Esophagus (tissue), 2 donors: ENCODE data around the gene KIAA1143. TPM values are rescaled to one million over a fixed set of nuclear protein-coding genes. Genes with fewer than 3 reads are reported as not detected.

ENCODE experiments used
- H3K27ac ChIP-seq, 2 donors: one replicate each; pipeline ENCODE4 v1.5.1; 2013; ENCODE audit warnings: low read depth in 2 of 2, mild to moderate bottlenecking in 2 of 2, inconsistent platforms in 1 of 2, low read length in 1 of 2, moderate library complexity in 1 of 2
- H3K27me3 ChIP-seq, 2 donors: one replicate each; pipeline ENCODE4 v1.6.1; 2013; ENCODE audit warnings: low read length in 2 of 2, control low read depth in 1 of 2, mild to moderate bottlenecking in 1 of 2; ENCODE audit not compliant: insufficient read depth in 2 of 2, control insufficient read depth in 1 of 2
- H3K36me3 ChIP-seq, 2 donors: one replicate each; pipeline ENCODE4 v1.6.1; 2013; ENCODE audit warnings: low read length in 1 of 2; ENCODE audit not compliant: control insufficient read depth in 2 of 2, insufficient read depth in 2 of 2
- H3K4me1 ChIP-seq, 2 donors: one replicate each; pipeline ENCODE4 v1.6.1; 2013; ENCODE audit warnings: low read length in 1 of 2; ENCODE audit not compliant: control insufficient read depth in 2 of 2, insufficient read depth in 2 of 2
- H3K4me3 ChIP-seq, 2 donors: one replicate each; pipeline ENCODE4 v1.5.1; 2013; ENCODE audit warnings: low read length in 2 of 2, mild to moderate bottlenecking in 2 of 2, low read depth in 1 of 2, moderate library complexity in 1 of 2
- H3K9me3 ChIP-seq, 2 donors: one replicate each; pipeline ENCODE4 v1.6.1; 2013; ENCODE audit warnings: mild to moderate bottlenecking in 2 of 2, low read depth in 1 of 2, low read length in 1 of 2, moderate library complexity in 1 of 2; ENCODE audit not compliant: control insufficient read depth in 2 of 2, insufficient read depth in 1 of 2
- WGBS, 2 donors: extraction: QIAGEN DNeasy Blood & Tissue Kit; methylation state at CpG; one replicate each; pipeline ENCODE4 v1.1.7; 2013; 5-methylcytosine and 5-hydroxymethylcytosine counted together
- polyA plus RNA-seq, 2 donors: library from polyadenylated mRNA; stranded (reverse); fragments of 200-250 nt; gene quantifications; one replicate each; pipeline ENCODE4 v1.2.3, GENCODE V29; 2013
- donor health status: healthy with polysubstance abuse.
- donor health status: Bipolar disorder and iron deficiency.

The KIAA1143 gene
- 1 to 10 TPM; 6.3 to 7.0 TPM for polyA plus RNA-seq

DNA sequence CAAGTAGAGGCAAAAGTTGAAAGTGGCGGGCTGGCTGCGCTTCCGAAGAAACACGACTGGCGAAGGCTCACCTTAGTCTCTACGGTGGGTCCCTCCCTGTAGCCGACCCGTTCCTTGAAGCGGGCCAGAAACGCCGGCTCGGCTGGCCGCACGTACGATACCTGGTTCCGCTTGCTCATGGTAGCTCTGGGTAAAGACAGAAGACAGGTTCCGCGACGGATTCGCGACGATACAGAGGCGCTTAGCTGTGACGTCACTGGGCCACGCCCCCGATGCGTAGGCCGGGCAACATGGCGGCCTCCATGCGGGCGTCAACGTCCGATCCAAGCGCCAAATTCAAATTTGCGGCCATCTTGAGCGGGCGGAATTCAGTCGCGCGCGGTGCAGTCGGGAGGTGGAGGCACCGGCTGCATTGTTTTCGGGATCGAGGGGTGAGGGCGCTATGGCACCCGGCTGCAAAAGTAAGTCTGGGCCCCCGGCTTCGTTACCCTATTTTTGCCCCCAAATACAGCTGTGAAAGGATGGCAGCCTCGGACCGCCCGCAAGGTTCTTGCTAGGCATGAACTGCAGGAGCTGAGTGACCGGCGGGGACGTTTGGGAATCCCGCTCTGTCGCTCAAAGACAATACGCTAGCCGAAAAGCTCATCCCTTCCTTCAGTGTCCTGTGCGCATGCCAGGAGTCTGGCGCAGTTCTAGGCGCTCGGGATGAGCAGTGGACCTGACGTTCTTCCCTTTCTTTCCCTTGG, at the start of gene KIAA1143, which contains the start of gene KIF15:
Gene KIAA1143 (minus strand): TSS at position 196 of the 746 bp plus-strand sequence. CDS start 17 bp downstream, at position 179.
Gene KIF15 (plus strand): TSS at position 371 of the 746 bp plus-strand sequence. CDS start 72 bp downstream, at position 443.
- no peaks in the 10 kb centered on the region for H3K36me3 ChIP-seq
- WGBS, 2 donors, result 0 to 1% methylated on average over 64 of the region's 64 CpGs
- peak within 1 kb of the TSS; percentile 60 to 92 for H3K4me3 ChIP-seq
- peak within 1 kb of the TSS; percentile 18 to 77 for H3K27ac ChIP-seq
- H3K4me1 ChIP-seq, result no peaks in the 10 kb centered on the region
- peaks cover 0 to 2% of the 10 kb centered on the region in 2 donors for H3K9me3 ChIP-seq
- no peaks in the 10 kb centered on the region for H3K27me3 ChIP-seq

DNA sequence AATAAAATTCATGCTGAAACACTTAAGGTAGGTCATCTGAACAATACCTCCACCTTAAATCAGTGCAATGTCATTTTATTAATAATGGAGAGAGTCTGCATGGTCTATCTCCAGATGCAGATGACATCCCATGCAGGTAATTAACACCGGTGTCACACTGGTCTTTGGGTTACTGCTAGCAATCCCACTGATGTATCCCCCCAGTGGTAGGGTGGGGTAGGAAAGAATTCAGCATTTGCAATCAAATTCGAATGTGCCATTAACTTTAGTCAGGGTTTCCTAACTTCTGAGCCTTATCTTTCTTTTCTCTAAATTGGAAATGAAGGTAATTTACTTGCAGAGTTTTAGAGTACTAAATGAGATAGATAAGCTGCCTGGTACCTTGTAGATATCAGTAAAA, 44.5 kb upstream of the KIAA1143 start:
- 93 to 96% methylated on average over 2 of the region's 2 CpGs for WGBS, 2 donors
- Histone ChIP-seq H3K27me3 (no peaks in the 10 kb centered on the region), H3K4me3 (no peak overlapping the region), H3K4me1 (no peaks in the 10 kb centered on the region), H3K27ac (no peak overlapping the region), H3K9me3 (no peaks in the 10 kb centered on the region), H3K36me3 (no peaks in the 10 kb centered on the region)

DNA sequence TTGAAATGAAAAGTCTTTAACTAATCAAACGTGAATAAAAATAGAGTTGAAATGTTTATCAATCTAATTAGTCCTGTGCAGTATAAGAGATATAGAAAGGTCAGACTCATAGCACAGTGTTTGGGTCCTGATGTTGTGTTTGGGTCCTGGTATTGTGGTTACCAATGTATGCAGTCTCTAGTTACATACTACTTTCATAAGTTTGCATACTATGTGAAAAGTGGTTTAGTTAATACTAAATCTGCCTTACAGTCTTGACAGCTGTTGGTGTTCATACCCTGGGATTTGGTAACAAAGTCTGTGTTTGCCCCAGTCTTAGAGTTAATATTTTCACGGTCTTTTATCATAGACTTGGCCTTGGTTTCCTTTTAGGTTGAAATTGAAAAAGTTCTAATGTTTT, 41.9 kb upstream of the KIAA1143 start:
- Histone ChIP-seq H3K4me3 (no peak overlapping the region), H3K4me1 (no peaks in the 10 kb centered on the region), H3K36me3 (no peaks in the 10 kb centered on the region), H3K9me3 (no peaks in the 10 kb centered on the region), H3K27ac (no peak overlapping the region), H3K27me3 (no peaks in the 10 kb centered on the region)
- WGBS, 2 donors, result 86 to 94% methylated on average over 2 of the region's 2 CpGs

- H3K9me3 ChIP-seq, result no peaks in the 10 kb centered on the region
- H3K4me3 ChIP-seq, result no peak overlapping the region
- H3K4me1 ChIP-seq, result no peaks in the 10 kb centered on the region
- H3K27me3 ChIP-seq, result no peaks in the 10 kb centered on the region
- WGBS, 2 donors, result 74 to 84% methylated on average over 2 of the region's 2 CpGs
- H3K36me3 ChIP-seq, result no peaks in the 10 kb centered on the region
- no peak overlapping the region for H3K27ac ChIP-seq
Observed at GRCh38 chr3:44802011-44802410, 40.6 kb upstream of the KIAA1143 start.

DNA sequence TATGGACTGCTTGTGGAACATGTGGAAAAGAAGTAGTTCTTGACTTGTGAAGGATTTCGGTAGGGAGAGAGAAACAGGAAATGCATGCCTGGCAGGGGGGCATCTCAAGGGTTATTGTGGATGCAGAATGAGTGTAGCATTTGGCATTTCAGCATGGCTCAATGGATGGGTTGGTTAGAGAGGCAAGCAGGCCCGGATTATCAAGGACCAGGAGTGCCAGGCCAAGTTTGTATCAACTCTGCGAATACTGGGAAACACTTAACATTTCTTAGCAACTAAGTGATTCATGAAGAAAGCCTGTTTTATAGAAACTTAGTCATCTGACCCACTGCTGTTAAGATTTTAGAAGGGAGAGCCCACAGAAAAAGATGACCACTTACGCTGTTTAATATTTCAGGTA, 33.8 kb upstream of the KIAA1143 start:
- no peak overlapping the region for H3K4me3 ChIP-seq
- H3K9me3 ChIP-seq, result no peaks in the 10 kb centered on the region
- H3K27ac ChIP-seq, result no peak overlapping the region
- 94 to 96% methylated on average over 4 of the region's 4 CpGs for WGBS, 2 donors
- no peaks in the 10 kb centered on the region for H3K27me3 ChIP-seq
- no peaks in the 10 kb centered on the region for H3K4me1 ChIP-seq
- H3K36me3 ChIP-seq, result no peaks in the 10 kb centered on the region

GRCh38 chr3:44782891-44783290, 21.5 kb upstream of the KIAA1143 start:
- H3K27me3 ChIP-seq, result no peaks in the 10 kb centered on the region
- H3K27ac ChIP-seq, result no peak overlapping the region
- H3K4me1 ChIP-seq, result no peaks in the 10 kb centered on the region
- no peak overlapping the region for H3K4me3 ChIP-seq
- WGBS, 2 donors, result 95 to 96% methylated on average over 4 of the region's 4 CpGs
- H3K36me3 ChIP-seq, result peaks cover 0 to 2% of the 10 kb centered on the region in 2 donors
- no peaks in the 10 kb centered on the region for H3K9me3 ChIP-seq

DNA sequence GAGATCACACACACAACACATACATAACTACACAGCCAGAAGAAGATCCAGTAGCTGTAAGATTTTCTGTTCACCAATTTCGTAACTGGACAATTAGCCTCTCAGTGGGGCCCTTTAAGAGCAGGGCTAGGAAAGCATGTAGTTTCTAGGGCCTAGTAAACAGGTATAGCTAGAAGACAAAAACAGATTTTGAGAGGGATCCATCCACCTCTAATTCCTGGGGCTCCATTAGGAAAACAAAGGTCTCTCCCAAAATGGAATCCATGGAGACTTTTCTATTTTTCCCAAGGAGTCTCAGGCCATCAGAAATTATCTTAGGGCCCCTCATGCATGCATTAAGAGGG, 10.7 kb upstream of the KIAA1143 start:
- no peak overlapping the region for H3K27ac ChIP-seq
- no peaks in the 10 kb centered on the region for H3K27me3 ChIP-seq
- H3K4me3 ChIP-seq, result no peak overlapping the region
- no peaks in the 10 kb centered on the region for H3K4me1 ChIP-seq
- no peaks in the 10 kb centered on the region for H3K36me3 ChIP-seq
- H3K9me3 ChIP-seq, result peaks cover 0 to 5% of the 10 kb centered on the region in 2 donors
- WGBS, 2 donors, result 95 to 96% methylated on average over 1 of the region's 1 CpG

DNA sequence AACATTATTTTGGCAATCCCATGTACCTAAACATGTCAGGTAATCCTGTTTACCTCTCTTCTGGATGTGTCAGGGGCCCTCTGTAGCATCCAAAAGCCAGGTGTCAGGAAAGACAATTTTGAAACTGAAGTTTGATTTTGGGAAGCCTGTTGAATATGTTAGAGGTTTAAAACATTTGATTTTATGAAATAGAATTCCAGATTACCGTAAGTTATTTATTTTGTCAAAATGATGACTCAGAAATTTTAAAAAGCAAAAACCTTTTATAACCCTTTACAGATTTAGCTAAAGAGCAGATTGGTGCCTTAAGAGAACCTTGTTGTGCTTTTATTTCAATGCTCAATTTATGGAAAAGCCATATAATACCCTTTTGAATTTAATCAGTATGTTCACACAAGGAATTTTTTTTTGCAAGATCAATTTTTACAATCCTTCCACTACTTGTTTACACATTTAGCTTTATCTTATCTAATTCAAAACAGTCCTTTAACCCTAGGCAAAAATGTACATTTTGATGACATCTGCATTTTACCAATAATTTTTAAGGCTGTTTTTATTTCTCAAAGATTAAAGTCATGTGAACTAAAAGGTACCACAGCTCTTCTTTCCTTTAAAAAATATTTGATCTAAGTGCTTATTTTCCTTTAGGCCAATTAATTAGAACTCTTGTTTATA, 10.1 kb upstream of the KIAA1143 start:
- no peaks in the 10 kb centered on the region for H3K36me3 ChIP-seq
- H3K27me3 ChIP-seq, result no peaks in the 10 kb centered on the region
- H3K4me1 ChIP-seq, result no peaks in the 10 kb centered on the region
- H3K27ac ChIP-seq, result no peak overlapping the region
- H3K4me3 ChIP-seq, result no peak overlapping the region
- H3K9me3 ChIP-seq, result peaks cover 0 to 5% of the 10 kb centered on the region in 2 donors
- 94 to 98% methylated on average over 1 of the region's 1 CpG for WGBS, 2 donors

DNA sequence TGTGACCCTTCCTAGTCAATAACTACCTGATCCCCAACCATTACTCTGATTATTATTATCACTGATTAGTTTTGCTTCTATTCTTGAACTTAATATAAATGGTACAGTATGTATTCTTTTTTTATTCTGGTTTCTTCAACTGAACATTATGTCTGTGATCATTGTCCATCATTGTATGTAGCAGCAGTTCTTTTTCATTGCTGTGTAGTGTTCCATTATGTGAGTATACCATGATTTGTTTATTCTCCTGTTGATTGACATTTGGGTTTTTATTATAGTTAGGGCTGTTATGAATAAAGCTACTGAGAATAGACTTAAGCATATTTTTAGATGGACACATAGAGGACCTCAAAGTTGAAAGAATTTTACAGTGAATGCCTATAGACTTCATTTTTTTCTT, 2.8 kb upstream of the KIAA1143 start:
- Histone ChIP-seq H3K9me3 (peaks cover 0 to 2% of the 10 kb centered on the region in 2 donors), H3K27ac (no peak overlapping the region), H3K27me3 (no peaks in the 10 kb centered on the region), H3K36me3 (no peaks in the 10 kb centered on the region), H3K4me3 (no peak overlapping the region), H3K4me1 (no peaks in the 10 kb centered on the region)

DNA sequence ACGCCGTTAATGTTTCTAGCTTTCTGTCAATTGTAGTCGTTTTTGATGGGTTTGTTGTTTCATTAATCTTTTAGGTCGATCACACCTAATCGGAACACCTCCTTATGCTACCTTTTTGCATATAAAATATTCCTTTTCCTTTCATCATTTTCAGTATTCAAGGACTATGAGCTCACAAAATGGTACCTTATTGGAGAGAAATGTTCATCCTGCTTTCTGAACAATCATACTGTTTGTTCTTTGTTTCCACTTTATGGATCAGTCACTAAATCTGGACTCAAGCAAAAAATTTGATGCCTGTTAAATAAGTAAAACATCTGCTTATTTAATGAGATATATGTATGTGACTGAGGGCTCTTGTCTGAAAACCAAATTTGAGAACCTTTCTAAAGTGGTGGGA, 1.3 kb upstream of the KIAA1143 start:
- Histone ChIP-seq H3K27me3 (no peaks in the 10 kb centered on the region), H3K4me1 (no peaks in the 10 kb centered on the region), H3K36me3 (no peaks in the 10 kb centered on the region), H3K9me3 (no peaks in the 10 kb centered on the region), H3K4me3 (peak overlapping the region in 1 of 2 donors; percentile 92), H3K27ac (no peak overlapping the region)
- WGBS, 2 donors, result 23 to 25% methylated on average over 5 of the region's 5 CpGs
